ENCODE data around the gene GCNT4. TPM values are rescaled to one million over a fixed set of nuclear protein-coding genes. Genes with fewer than 3 reads are reported as not detected.

The GCNT4 gene
- total RNA-seq, 2 donors from 2014 or later = 3.1 to 3.5 TPM

- Histone ChIP-seq H3K9me3 (no peaks in the 10 kb centered on the region), H3K27ac (no peak overlapping the region), H3K4me1 (ENCODE audit: control insufficient read depth in 1 of 2, low read depth in 2 of 2) (no peaks in the 10 kb centered on the region), H3K27me3 (replicated peaks; ENCODE audit: insufficient read depth) (no peaks in the 10 kb centered on the region), H3K36me3 (no peaks in the 10 kb centered on the region), H3K4me3 (no peak overlapping the region)
- ATAC-seq (ENCODE audit: insufficient number of reproducible peaks, low FRiP score, low read depth) (no peak), DNase-seq (ENCODE audit: low spot score) (no peak)
- no peak for TF ChIP-seq CTCF (IDR thresholded peaks at IDR 0.05)
Observed at GRCh38 chr5:75067434-75067833, 15.1 kb upstream of the GCNT4 start.

- H3K27ac ChIP-seq = no peak overlapping the region
- no peak for TF ChIP-seq CTCF (IDR thresholded peaks at IDR 0.05)
- no peak for ATAC-seq (ENCODE audit: insufficient number of reproducible peaks, low FRiP score, low read depth)
Observed at GRCh38 chr5:75062925-75063531, 10.7 kb upstream of the GCNT4 start.

GRCh38 chr5:75059912-75060545 is 7.7 kb upstream of the GCNT4 start:
- peaks cover 0 to under 1% of the 10 kb centered on the region in 2 donors for H3K4me1 ChIP-seq (ENCODE audit: control insufficient read depth in 1 of 2, low read depth in 2 of 2)
- no peak overlapping the region for H3K4me3 ChIP-seq
- no peak for TF ChIP-seq CTCF (IDR thresholded peaks at IDR 0.05)
- no peaks in the 10 kb centered on the region for H3K27me3 ChIP-seq (replicated peaks; ENCODE audit: insufficient read depth)
- no peak overlapping the region for H3K27ac ChIP-seq
- no peaks in the 10 kb centered on the region for H3K36me3 ChIP-seq
- DNase-seq (ENCODE audit: low spot score) (no peak), ATAC-seq (ENCODE audit: insufficient number of reproducible peaks, low FRiP score, low read depth) (no peak)
- H3K9me3 ChIP-seq = no peaks in the 10 kb centered on the region

More at GRCh38 chr5:75062925-75063531, 10.7 kb upstream of the GCNT4 start:
- no peaks in the 10 kb centered on the region for H3K27me3 ChIP-seq (replicated peaks; ENCODE audit: insufficient read depth)
- H3K4me3 ChIP-seq = no peak overlapping the region
- no peaks in the 10 kb centered on the region for H3K4me1 ChIP-seq (ENCODE audit: control insufficient read depth in 1 of 2, low read depth in 2 of 2)
- no peaks in the 10 kb centered on the region for H3K36me3 ChIP-seq
- no peak for DNase-seq (ENCODE audit: low spot score)
- H3K9me3 ChIP-seq = no peaks in the 10 kb centered on the region

- ATAC-seq (ENCODE audit: insufficient number of reproducible peaks, low FRiP score, low read depth) (no peak), DNase-seq (ENCODE audit: low spot score) (no peak)
- TF ChIP-seq CTCF (IDR thresholded peaks at IDR 0.05) = no peak
- Histone ChIP-seq H3K4me1 (ENCODE audit: control insufficient read depth in 1 of 2, low read depth in 2 of 2) (peaks cover 0 to 9% of the 10 kb centered on the region in 2 donors), H3K27ac (no peak overlapping the region), H3K4me3 (no peak overlapping the region), H3K9me3 (no peaks in the 10 kb centered on the region), H3K27me3 (replicated peaks; ENCODE audit: insufficient read depth) (no peaks in the 10 kb centered on the region), H3K36me3 (no peaks in the 10 kb centered on the region)
Observed at GRCh38 chr5:75058986-75059535, 6.7 kb upstream of the GCNT4 start.

- H3K4me3 ChIP-seq = no peak overlapping the region
Observed at GRCh38 chr5:75057561-75057960, 5.2 kb upstream of the GCNT4 start.

More at GRCh38 chr5:75057561-75057960, 5.2 kb upstream of the GCNT4 start:
- no peaks in the 10 kb centered on the region for H3K27me3 ChIP-seq (replicated peaks; ENCODE audit: insufficient read depth)
- peaks cover 0 to 9% of the 10 kb centered on the region in 2 donors for H3K4me1 ChIP-seq (ENCODE audit: control insufficient read depth in 1 of 2, low read depth in 2 of 2)
- no peaks in the 10 kb centered on the region for H3K36me3 ChIP-seq
- no peaks in the 10 kb centered on the region for H3K9me3 ChIP-seq
- no peak for TF ChIP-seq CTCF (IDR thresholded peaks at IDR 0.05)
- no peak overlapping the region for H3K27ac ChIP-seq
- ATAC-seq (ENCODE audit: insufficient number of reproducible peaks, low FRiP score, low read depth) (no peak), DNase-seq (ENCODE audit: low spot score) (no peak)

Measured in thoracic aorta (tissue), 2 donors.